Measurements from ENCODE around the gene FAM25G.
"Not testable (repeated sequence)": the region's sequence is repeated elsewhere in the genome, so short reads cannot be mapped to it uniquely, and the experiment has no call there.

Gene FAM25G

DNA sequence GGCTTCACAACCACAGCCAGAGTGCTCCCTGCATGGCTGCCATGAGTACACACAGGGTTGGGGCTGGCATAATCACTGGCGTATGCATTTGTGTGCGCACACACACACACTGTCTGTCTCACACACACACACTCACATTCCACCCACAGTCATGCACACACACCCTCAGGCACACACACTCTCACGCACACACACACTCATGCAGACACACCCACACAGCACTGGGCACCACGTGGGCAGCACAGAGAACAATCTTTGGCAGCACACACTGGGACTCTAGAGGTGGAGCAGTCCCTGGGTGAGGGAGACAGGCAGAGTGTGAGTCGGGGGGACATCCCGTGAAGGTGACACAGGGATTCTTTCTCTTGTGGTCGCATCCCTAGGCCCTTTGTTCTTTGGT lies 18.0 kb downstream of the FAM25G start:
- not testable (repeated sequence) for H3K27ac ChIP-seq (ENCODE audit: low read length)

DNA sequence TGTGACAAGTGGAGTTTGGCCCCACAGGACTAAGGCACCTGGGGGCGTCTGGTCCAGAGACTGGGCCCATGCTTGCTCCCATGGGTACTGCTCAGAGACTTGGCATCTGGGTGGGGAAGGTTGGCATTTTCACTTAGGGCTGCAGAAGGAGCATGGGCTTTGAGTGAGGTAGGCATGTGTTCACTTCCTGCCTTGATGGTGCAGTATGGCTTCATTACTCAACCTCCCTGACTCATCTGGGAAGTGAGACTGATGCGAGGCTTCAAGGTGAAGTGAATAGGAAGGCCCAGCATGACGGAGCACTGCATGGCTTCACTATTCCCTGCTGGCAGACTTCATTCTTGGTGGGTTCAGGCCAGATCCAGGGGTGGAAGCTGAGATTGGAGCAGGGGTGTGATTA lies 18.9 kb downstream of the FAM25G start:
- not testable (repeated sequence) for H4K20me1 ChIP-seq (ENCODE audit: insufficient read depth, low read length); H3K27ac ChIP-seq (ENCODE audit: low read length); H3K4me3 ChIP-seq (ENCODE audit: low read length); H3K4me1 ChIP-seq (ENCODE audit: low read length); DNase-seq; H3F3A ChIP-seq (ENCODE audit: insufficient read depth, low read length); H3K79me2 ChIP-seq (ENCODE audit: low read length); H3K9me2 ChIP-seq (replicated peaks; ENCODE audit: insufficient read depth, low read length); H3K27me3 ChIP-seq (replicated peaks; ENCODE audit: insufficient read depth, low read length); H2AFZ ChIP-seq (ENCODE audit: low read length); H3K4me2 ChIP-seq (ENCODE audit: low read depth, low read length); H3K9ac ChIP-seq (ENCODE audit: low read length); H3K9me3 ChIP-seq (replicated peaks; ENCODE audit: insufficient read depth, low read length); H3K36me3 ChIP-seq (replicated peaks; ENCODE audit: insufficient read depth, low read length)

More for the DNA sequence above, 18.0 kb downstream of the FAM25G start:
- H2AFZ ChIP-seq (ENCODE audit: low read length); H3K4me3 ChIP-seq (ENCODE audit: low read length); H3K4me2 ChIP-seq (ENCODE audit: low read depth, low read length); H3F3A ChIP-seq (ENCODE audit: insufficient read depth, low read length); H3K27me3 ChIP-seq (replicated peaks; ENCODE audit: insufficient read depth, low read length); H3K79me2 ChIP-seq (ENCODE audit: low read length); H3K9ac ChIP-seq (ENCODE audit: low read length); H3K36me3 ChIP-seq (replicated peaks; ENCODE audit: insufficient read depth, low read length); DNase-seq; H3K9me3 ChIP-seq (replicated peaks; ENCODE audit: insufficient read depth, low read length); H4K20me1 ChIP-seq (ENCODE audit: insufficient read depth, low read length); H3K4me1 ChIP-seq (ENCODE audit: low read length); H3K9me2 ChIP-seq (replicated peaks; ENCODE audit: insufficient read depth, low read length): not testable (repeated sequence)

- not testable (repeated sequence) for H3K4me3 ChIP-seq (ENCODE audit: low read length); H3K9ac ChIP-seq (ENCODE audit: low read length); H3K27me3 ChIP-seq (replicated peaks; ENCODE audit: insufficient read depth, low read length); DNase-seq; H3F3A ChIP-seq (ENCODE audit: insufficient read depth, low read length); H3K79me2 ChIP-seq (ENCODE audit: low read length); H3K4me1 ChIP-seq (ENCODE audit: low read length); H2AFZ ChIP-seq (ENCODE audit: low read length); H3K4me2 ChIP-seq (ENCODE audit: low read depth, low read length); H3K9me2 ChIP-seq (replicated peaks; ENCODE audit: insufficient read depth, low read length); H3K36me3 ChIP-seq (replicated peaks; ENCODE audit: insufficient read depth, low read length); H3K27ac ChIP-seq (ENCODE audit: low read length); H3K9me3 ChIP-seq (replicated peaks; ENCODE audit: insufficient read depth, low read length); H4K20me1 ChIP-seq (ENCODE audit: insufficient read depth, low read length)
Observed at GRCh38 chr10:47472072-47472471, 19.4 kb downstream of the FAM25G start.

DNA sequence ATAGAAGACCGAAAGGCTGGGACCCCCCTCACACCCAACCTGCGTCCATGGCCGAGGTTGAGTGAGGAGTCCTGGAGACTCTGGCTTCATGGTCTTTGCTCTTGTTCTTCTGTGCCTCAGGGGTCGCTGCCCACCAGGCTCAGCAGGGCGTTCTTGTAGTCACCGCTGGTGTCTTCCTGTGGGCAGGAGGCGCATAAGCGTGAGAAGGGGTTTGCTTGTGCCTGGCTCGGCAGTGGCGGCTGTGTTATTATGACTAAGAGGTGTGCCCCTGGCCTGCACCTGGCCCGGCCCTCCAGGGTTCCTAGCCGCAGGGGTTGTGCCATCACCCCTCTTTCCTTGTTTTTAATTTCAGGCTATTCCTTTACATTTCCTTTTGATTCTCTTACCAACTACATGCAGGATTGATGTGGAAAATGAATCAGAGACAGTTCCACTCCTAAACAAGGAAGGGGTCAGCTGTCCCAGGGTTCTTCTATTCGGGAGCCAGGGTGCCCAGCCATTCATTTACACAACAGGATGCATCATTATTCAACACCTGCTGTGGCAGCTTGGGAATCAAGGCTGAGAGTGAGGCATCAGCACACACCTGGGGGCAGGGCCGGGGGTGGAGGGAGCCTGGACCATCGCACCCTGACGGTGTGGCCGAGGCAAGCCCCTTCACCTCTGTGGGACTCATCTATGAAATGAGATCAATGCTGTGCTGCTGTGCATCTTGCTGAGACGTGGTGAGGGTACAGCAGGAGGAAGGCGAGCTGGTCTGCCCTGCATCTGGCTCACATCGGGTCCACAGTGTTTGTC lies 22.6 kb downstream of the FAM25G start:
- not testable (repeated sequence) for H3K9me2 ChIP-seq (replicated peaks; ENCODE audit: insufficient read depth, low read length); DNase-seq; H3K9me3 ChIP-seq (replicated peaks; ENCODE audit: insufficient read depth, low read length); H3F3A ChIP-seq (ENCODE audit: insufficient read depth, low read length); H2AFZ ChIP-seq (ENCODE audit: low read length); H3K4me3 ChIP-seq (ENCODE audit: low read length); H3K27ac ChIP-seq (ENCODE audit: low read length); H3K27me3 ChIP-seq (replicated peaks; ENCODE audit: insufficient read depth, low read length); H3K9ac ChIP-seq (ENCODE audit: low read length); H3K79me2 ChIP-seq (ENCODE audit: low read length); H3K4me2 ChIP-seq (ENCODE audit: low read depth, low read length); H3K4me1 ChIP-seq (ENCODE audit: low read length); H4K20me1 ChIP-seq (ENCODE audit: insufficient read depth, low read length); H3K36me3 ChIP-seq (replicated peaks; ENCODE audit: insufficient read depth, low read length)

- H3K27me3 ChIP-seq (replicated peaks; ENCODE audit: insufficient read depth, low read length); H3K36me3 ChIP-seq (replicated peaks; ENCODE audit: insufficient read depth, low read length): not testable (repeated sequence)
Observed at GRCh38 chr10:47467957-47468356, 23.5 kb downstream of the FAM25G start.

GRCh38 chr10:47467458-47467857 lies 24.0 kb downstream of the FAM25G start:
- H3K79me2 ChIP-seq (ENCODE audit: low read length); H3K36me3 ChIP-seq (replicated peaks; ENCODE audit: insufficient read depth, low read length); H3K27ac ChIP-seq (ENCODE audit: low read length); H4K20me1 ChIP-seq (ENCODE audit: insufficient read depth, low read length); DNase-seq; H3K4me2 ChIP-seq (ENCODE audit: low read depth, low read length); H3K4me1 ChIP-seq (ENCODE audit: low read length); H3K9ac ChIP-seq (ENCODE audit: low read length); H2AFZ ChIP-seq (ENCODE audit: low read length); H3K9me3 ChIP-seq (replicated peaks; ENCODE audit: insufficient read depth, low read length); H3K4me3 ChIP-seq (ENCODE audit: low read length); H3F3A ChIP-seq (ENCODE audit: insufficient read depth, low read length); H3K9me2 ChIP-seq (replicated peaks; ENCODE audit: insufficient read depth, low read length); H3K27me3 ChIP-seq (replicated peaks; ENCODE audit: insufficient read depth, low read length): not testable (repeated sequence)

More at GRCh38 chr10:47467957-47468356, 23.5 kb downstream of the FAM25G start:
- not testable (repeated sequence) for H4K20me1 ChIP-seq (ENCODE audit: insufficient read depth, low read length); H3K4me3 ChIP-seq (ENCODE audit: low read length); H3K9me3 ChIP-seq (replicated peaks; ENCODE audit: insufficient read depth, low read length); H3K9ac ChIP-seq (ENCODE audit: low read length); H3K9me2 ChIP-seq (replicated peaks; ENCODE audit: insufficient read depth, low read length); H3K27ac ChIP-seq (ENCODE audit: low read length); H3K4me2 ChIP-seq (ENCODE audit: low read depth, low read length); H3F3A ChIP-seq (ENCODE audit: insufficient read depth, low read length); DNase-seq; H2AFZ ChIP-seq (ENCODE audit: low read length); H3K79me2 ChIP-seq (ENCODE audit: low read length); H3K4me1 ChIP-seq (ENCODE audit: low read length)

GRCh38 chr10:47465216-47465917 lies 26.1 kb downstream of the FAM25G start:
- not testable (repeated sequence) for H3K27me3 ChIP-seq (replicated peaks; ENCODE audit: insufficient read depth, low read length); H3K9me3 ChIP-seq (replicated peaks; ENCODE audit: insufficient read depth, low read length); H3K9me2 ChIP-seq (replicated peaks; ENCODE audit: insufficient read depth, low read length); H3K4me3 ChIP-seq (ENCODE audit: low read length); H3K4me1 ChIP-seq (ENCODE audit: low read length); H4K20me1 ChIP-seq (ENCODE audit: insufficient read depth, low read length); DNase-seq; H3K4me2 ChIP-seq (ENCODE audit: low read depth, low read length); H3K36me3 ChIP-seq (replicated peaks; ENCODE audit: insufficient read depth, low read length); H3F3A ChIP-seq (ENCODE audit: insufficient read depth, low read length); H3K27ac ChIP-seq (ENCODE audit: low read length); H2AFZ ChIP-seq (ENCODE audit: low read length); H3K79me2 ChIP-seq (ENCODE audit: low read length); H3K9ac ChIP-seq (ENCODE audit: low read length)
